ENCODE measurements around the gene FOXN4.

The FOXN4 gene

GRCh38 chr12:109310247-109311125 lies 1.4 kb upstream of the FOXN4 start:
- no peaks in the 10 kb centered on the region for H3K27me3 ChIP-seq (ENCODE audit: insufficient read depth, low read length)

GRCh38 chr12:109309381-109310246 lies 530 bp upstream of the FOXN4 start:
- Histone ChIP-seq H3K4me2 (ENCODE audit: low read length) (peak overlapping the region; percentile 60), H4K20me1 (ENCODE audit: insufficient read depth, low read length) (no peaks in the 10 kb centered on the region), H3K79me2 (ENCODE audit: insufficient read depth, low read length) (no peaks in the 10 kb centered on the region), H3K36me3 (ENCODE audit: insufficient read depth, low read length) (no peaks in the 10 kb centered on the region), H3K4me3 (ENCODE audit: low read depth, low read length, poor library complexity, severe bottlenecking) (peak overlapping the region; percentile 50), H3K4me1 (ENCODE audit: insufficient read depth, low read length, severe bottlenecking) (peaks cover 10% of the 10 kb centered on the region), H2AFZ (ENCODE audit: low read length) (no peak overlapping the region), H3K9me3 (ENCODE audit: low read length) (no peaks in the 10 kb centered on the region), H3K9me2 (ENCODE audit: low read depth, low read length) (no peaks in the 10 kb centered on the region), H3K27ac (ENCODE audit: low read depth, low read length, poor library complexity, severe bottlenecking) (no peak overlapping the region), H3K27me3 (ENCODE audit: insufficient read depth, low read length) (no peaks in the 10 kb centered on the region), H3F3A (ENCODE audit: insufficient read depth, low read length) (no peaks in the 10 kb centered on the region), H3K9ac (ENCODE audit: low read length) (no peak overlapping the region)
- TF ChIP-seq CTCF (IDR thresholded peaks at IDR 0.05; ENCODE audit: low read length) (no peak), EZH2 (IDR thresholded peaks at IDR 0.05; ENCODE audit: borderline replicate concordance, low read length) (no peak)

More at GRCh38 chr12:109310247-109311125, 1.4 kb upstream of the FOXN4 start:
- H3K4me3 ChIP-seq (ENCODE audit: low read depth, low read length, poor library complexity, severe bottlenecking), result peak overlapping the region; percentile 41
- no peaks in the 10 kb centered on the region for H3F3A ChIP-seq (ENCODE audit: insufficient read depth, low read length)
- H2AFZ ChIP-seq (ENCODE audit: low read length), result no peak overlapping the region
- H3K9ac ChIP-seq (ENCODE audit: low read length), result no peak overlapping the region
- TF ChIP-seq CTCF (IDR thresholded peaks at IDR 0.05; ENCODE audit: low read length), result no peak
- no peak for TF ChIP-seq EZH2 (IDR thresholded peaks at IDR 0.05; ENCODE audit: borderline replicate concordance, low read length)
- no peaks in the 10 kb centered on the region for H3K36me3 ChIP-seq (ENCODE audit: insufficient read depth, low read length)
- H3K9me2 ChIP-seq (ENCODE audit: low read depth, low read length), result no peaks in the 10 kb centered on the region
- H3K27ac ChIP-seq (ENCODE audit: low read depth, low read length, poor library complexity, severe bottlenecking), result no peak overlapping the region
- peak overlapping the region; percentile 60 for H3K4me2 ChIP-seq (ENCODE audit: low read length)
- peaks cover 10% of the 10 kb centered on the region for H3K4me1 ChIP-seq (ENCODE audit: insufficient read depth, low read length, severe bottlenecking)
- H3K79me2 ChIP-seq (ENCODE audit: insufficient read depth, low read length), result no peaks in the 10 kb centered on the region
- H4K20me1 ChIP-seq (ENCODE audit: insufficient read depth, low read length), result no peaks in the 10 kb centered on the region
- no peaks in the 10 kb centered on the region for H3K9me3 ChIP-seq (ENCODE audit: low read length)

- no peaks in the 10 kb centered on the region for H3K9me2 ChIP-seq (ENCODE audit: low read depth, low read length)
- no peaks in the 10 kb centered on the region for H3K36me3 ChIP-seq (ENCODE audit: insufficient read depth, low read length)
- H3K27me3 ChIP-seq (ENCODE audit: insufficient read depth, low read length), result no peaks in the 10 kb centered on the region
- no peak overlapping the region for H3K27ac ChIP-seq (ENCODE audit: low read depth, low read length, poor library complexity, severe bottlenecking)
- peaks cover 10% of the 10 kb centered on the region for H3K4me1 ChIP-seq (ENCODE audit: insufficient read depth, low read length, severe bottlenecking)
- H3K9ac ChIP-seq (ENCODE audit: low read length), result no peak overlapping the region
- no peak overlapping the region for H3K4me2 ChIP-seq (ENCODE audit: low read length)
- H3K79me2 ChIP-seq (ENCODE audit: insufficient read depth, low read length), result no peaks in the 10 kb centered on the region
- no peaks in the 10 kb centered on the region for H3F3A ChIP-seq (ENCODE audit: insufficient read depth, low read length)
- no peak overlapping the region for H3K4me3 ChIP-seq (ENCODE audit: low read depth, low read length, poor library complexity, severe bottlenecking)
- H3K9me3 ChIP-seq (ENCODE audit: low read length), result no peaks in the 10 kb centered on the region
- H4K20me1 ChIP-seq (ENCODE audit: insufficient read depth, low read length), result no peaks in the 10 kb centered on the region
- TF ChIP-seq EZH2 (IDR thresholded peaks at IDR 0.05; ENCODE audit: borderline replicate concordance, low read length) (no peak), CTCF (IDR thresholded peaks at IDR 0.05; ENCODE audit: low read length) (no peak)
- H2AFZ ChIP-seq (ENCODE audit: low read length), result no peak overlapping the region
These were observed 2.0 kb downstream of the FOXN4 start for GRCh38 chr12:109307051-109307450.

All from OCI-LY1 (cell line).